Endothelial cell of umbilical vein (primary cell): ENCODE measurements around the gene B9D1.

Experiments
- EZH2 ChIP-seq: IDR thresholded peaks from 2 replicates; pipeline ENCODE4 v1.6.1; 2012; ENCODE audit warnings: borderline replicate concordance, low read depth, mild to moderate bottlenecking, moderate library complexity, low read length, inconsistent platforms; ENCODE audit not compliant: severe bottlenecking
- POLR2A ChIP-seq: IDR thresholded peaks from 2 replicates; pipeline ENCODE4 v1.6.1; 2012; ENCODE audit warnings: low read depth, mild to moderate bottlenecking, control low read depth, low read length
- POLR2AphosphoS5 ChIP-seq: IDR thresholded peaks from 2 replicates; pipeline ENCODE4 v1.6.1; 2012; ENCODE audit warnings: low read depth, mild to moderate bottlenecking, control low read depth, low read length, moderate library complexity; ENCODE audit not compliant: insufficient read depth
- TF ChIP-seq, protein P1 (sequence below), 2 donors: IDR thresholded peaks; 1 replicate in 1 of 2; 2 replicates in 1 of 2; pipeline ENCODE4 v1.5.1; 2011; ENCODE audit warnings: low read length in 2 of 2, mild to moderate bottlenecking in 2 of 2, moderate library complexity in 2 of 2, control low read depth in 1 of 2, inconsistent platforms in 1 of 2, low read depth in 1 of 2; ENCODE audit not compliant: insufficient read depth in 1 of 2; ENCODE audit errors: extremely low read depth in 1 of 2

DNA sequence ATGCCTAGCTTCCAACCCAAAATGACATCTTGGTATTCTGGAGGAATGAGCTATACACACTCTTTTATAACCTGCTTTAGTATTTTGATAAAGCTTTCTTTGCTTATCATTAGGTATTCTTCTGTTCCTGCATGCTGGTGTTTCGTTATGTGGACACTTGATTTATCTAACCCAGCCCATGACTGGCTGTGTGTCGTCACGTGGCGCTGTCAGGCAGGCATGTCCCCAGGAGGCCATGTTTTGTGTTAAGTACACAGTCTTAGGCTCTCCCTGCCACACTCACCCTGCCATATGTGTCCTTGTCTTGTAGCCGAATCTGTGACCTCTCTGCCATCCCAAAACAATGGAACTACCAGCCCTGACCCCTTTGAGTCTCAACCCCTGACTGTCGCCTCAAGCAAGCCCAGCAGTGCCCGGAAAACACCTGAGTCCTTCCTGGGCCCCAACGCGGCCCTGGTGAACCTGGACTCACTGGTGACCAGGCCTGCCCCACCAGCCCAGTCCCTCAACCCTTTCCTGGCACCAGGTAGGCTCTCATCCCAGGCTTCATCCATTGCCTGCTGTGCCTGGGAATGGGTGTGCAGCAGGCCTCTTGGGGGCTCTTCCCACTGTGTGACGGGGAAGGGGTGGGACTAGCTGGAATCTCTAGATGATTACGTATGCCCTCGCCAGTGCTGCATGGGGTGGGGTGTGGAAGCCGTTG is 30.8 kb downstream of the B9D1 start:
- TF ChIP-seq EZH2 (no peak), POLR2A (no peak), POLR2AphosphoS5 (no peak)
- TF ChIP-seq, protein P1, sequence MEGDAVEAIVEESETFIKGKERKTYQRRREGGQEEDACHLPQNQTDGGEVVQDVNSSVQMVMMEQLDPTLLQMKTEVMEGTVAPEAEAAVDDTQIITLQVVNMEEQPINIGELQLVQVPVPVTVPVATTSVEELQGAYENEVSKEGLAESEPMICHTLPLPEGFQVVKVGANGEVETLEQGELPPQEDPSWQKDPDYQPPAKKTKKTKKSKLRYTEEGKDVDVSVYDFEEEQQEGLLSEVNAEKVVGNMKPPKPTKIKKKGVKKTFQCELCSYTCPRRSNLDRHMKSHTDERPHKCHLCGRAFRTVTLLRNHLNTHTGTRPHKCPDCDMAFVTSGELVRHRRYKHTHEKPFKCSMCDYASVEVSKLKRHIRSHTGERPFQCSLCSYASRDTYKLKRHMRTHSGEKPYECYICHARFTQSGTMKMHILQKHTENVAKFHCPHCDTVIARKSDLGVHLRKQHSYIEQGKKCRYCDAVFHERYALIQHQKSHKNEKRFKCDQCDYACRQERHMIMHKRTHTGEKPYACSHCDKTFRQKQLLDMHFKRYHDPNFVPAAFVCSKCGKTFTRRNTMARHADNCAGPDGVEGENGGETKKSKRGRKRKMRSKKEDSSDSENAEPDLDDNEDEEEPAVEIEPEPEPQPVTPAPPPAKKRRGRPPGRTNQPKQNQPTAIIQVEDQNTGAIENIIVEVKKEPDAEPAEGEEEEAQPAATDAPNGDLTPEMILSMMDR (IDR thresholded peaks at IDR 0.05; ENCODE audit: extremely low read depth in 1 of 2, insufficient read depth in 1 of 2, low read depth in 1 of 2, low read length in 2 of 2): no peak
